GM12891 (cell line): ENCODE measurements around the gene OR51B2.

ENCODE experiments used
- POLR2A ChIP-seq: IDR thresholded peaks from 2 replicates; pipeline ENCODE4 v1.6.1; 2011; ENCODE audit warnings: low read depth, low read length, control low read depth
- SPI1 ChIP-seq: IDR thresholded peaks from 2 replicates; pipeline ENCODE4 v1.6.1; 2011; ENCODE audit warnings: low read depth, low read length, control low read depth

DNA sequence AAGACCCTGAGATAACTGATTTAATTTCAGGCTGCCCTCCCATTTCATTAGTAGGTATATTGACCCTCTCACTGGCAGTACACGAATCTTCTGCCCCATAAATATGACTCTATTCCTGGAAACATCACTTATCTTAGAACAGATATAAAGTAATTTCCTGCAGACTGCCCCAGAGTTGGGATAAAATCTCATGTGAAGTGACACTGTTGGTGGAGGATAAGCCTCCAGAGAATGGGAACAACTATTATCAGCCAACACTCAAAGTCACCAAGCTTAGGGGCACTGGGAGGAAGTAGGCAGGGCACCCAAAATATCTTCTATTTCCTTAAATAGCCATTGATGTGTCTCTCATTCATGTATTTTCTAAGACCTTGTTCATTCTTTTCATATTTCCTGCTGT is 11.1 kb upstream of the OR51B2 start:
- TF ChIP-seq SPI1 (no peak), POLR2A (no peak)
